Heart left ventricle (tissue), 13 donors: Measurements from ENCODE around the gene RMND5B.

Experiments used
- CTCF ChIP-seq, 12 donors: fragments of 200-600 bp; sonication (generic) in 4 of 12; IDR thresholded peaks; one replicate each; pipeline versions ENCODE4 v1.5.0 to v1.8.0; 2018 to 2022; ENCODE audit warnings: antibody characterized with exemption in 12 of 12, mild to moderate bottlenecking in 5 of 12
- POLR2A ChIP-seq, 2 donors: fragments of 450-650 bp; IDR thresholded peaks; one replicate each; pipeline ENCODE4 v1.6.1; 2017; ENCODE audit warnings: antibody characterized with exemption in 2 of 2, mild to moderate bottlenecking in 2 of 2, moderate library complexity in 2 of 2
- donor health status: ischemic (EF 13 %, LVEDD 7.1; RV severe dilation, severe dysfunction).
- donor health status: DM: no; HTN: yes; CAD: no.
- donor health status: DM: no; HTN: no; CAD: no.
- donor health status: ischemic (EF 25% LVEDD 6.9; RV normal size, moderate dysfunction).
- donor health status: ischemic (EF 25% LVEDD 5.7; RV mildly dilated, moderate dysfunction).
- donor health status: ischemic (EF 35%, LVEDD 5.7; RV mildly dilated, moderate dysfunction).
- donor health status: nonischemic (EF 11% LVEDD 7.7; RV severe dilation, severe dysfunction).
- donor health status: DM: yes; HTN: yes; CAD: no.
- donor health status: PGD.
- donor health status: ischemic (EF 29% LVEDD 5.4; RV normal size, mild dysfunction).
- donor health status: nonischemic (EF 23%, LVEDD 6.1; RV moderate dilation, normal function).

DNA sequence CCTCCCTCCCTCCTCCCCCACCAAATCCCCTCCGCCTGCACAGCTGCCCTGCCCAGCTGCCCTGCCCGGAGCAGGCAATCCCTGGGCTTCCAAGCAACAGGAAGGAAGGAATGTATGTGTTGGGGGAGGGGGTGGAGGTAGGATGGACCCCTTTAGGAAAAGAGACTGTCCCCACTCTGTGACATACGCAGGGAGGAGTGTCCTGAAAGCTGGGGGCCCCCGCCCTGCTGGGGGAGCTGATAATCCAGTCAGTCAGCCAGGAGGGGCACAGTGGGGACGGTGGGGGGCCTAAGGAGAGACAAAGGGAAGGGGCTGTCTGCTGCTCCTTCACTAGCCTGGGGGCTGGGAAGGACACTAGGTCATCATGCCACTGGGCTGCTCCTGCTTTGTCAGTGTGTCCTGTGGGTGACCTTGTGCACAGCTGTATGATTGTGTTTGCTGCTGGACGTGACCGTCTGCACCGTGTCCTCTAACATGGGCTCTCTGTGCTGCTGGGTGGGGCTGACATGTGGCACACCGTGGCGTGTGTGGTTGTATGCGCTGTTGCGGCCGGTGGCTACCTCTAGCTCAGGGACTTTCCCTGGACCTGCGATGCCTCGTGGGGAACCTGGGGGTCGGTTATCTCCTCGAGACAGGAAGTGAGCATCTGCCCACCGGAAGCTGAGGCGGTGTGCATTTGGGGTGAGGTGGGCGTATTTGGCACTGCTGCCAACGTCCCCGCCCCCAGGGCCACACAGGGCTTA lies 14.5 kb upstream of the RMND5B start:
- TF ChIP-seq CTCF (IDR thresholded peaks at IDR 0.05) (no peak), POLR2A (IDR thresholded peaks at IDR 0.05) (no peak)
